Superior temporal gyrus (tissue), 1 donor: Measurements from ENCODE around the gene PIP5K1B.

Experiments
- DNase-seq: peaks from one replicate; pipeline ENCODE4 v3.0.0-alpha.2; 2016; ENCODE audit errors: extremely low spot score

The PIP5K1B gene

GRCh38 chr9:68771376-68771775 is 66.3 kb downstream of the PIP5K1B start:
- DNase-seq = no peak

DNA sequence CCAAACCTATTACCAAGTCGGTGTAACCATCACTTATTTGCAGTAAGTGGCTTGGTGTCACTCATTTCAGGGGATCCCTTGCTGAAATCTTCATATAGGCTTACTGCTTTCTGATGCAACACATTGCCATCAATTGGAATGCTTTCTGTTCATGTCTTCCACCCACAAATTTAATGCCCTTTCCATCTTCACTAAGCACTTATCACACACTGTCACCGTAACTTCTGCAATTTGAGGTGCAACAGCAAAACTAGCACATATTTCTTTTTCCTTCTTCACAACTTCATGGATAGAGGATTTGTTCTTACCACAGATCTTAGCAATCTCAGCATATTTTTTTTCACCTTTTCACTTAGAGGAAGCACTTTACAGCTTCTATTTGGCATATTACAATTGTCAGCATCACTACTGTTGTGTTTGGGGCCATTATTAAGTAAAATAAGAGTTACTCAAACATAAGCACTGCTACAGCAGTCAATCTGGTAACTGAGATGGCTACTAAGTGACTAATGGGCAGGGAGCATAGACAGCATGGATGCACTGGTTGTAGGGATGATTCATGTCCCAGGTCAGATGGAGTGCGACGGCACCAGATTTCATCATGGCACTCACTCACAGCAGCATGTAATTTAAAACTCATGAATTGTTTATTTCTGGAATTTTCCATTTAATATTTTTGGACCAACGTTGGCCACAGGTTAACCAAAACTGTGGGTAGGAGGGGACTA is 70.1 kb downstream of the PIP5K1B start:
- DNase-seq = no peak

- DNase-seq = no peak
Measured at GRCh38 chr9:68777070-68777763, 72.2 kb downstream of the PIP5K1B start.

DNA sequence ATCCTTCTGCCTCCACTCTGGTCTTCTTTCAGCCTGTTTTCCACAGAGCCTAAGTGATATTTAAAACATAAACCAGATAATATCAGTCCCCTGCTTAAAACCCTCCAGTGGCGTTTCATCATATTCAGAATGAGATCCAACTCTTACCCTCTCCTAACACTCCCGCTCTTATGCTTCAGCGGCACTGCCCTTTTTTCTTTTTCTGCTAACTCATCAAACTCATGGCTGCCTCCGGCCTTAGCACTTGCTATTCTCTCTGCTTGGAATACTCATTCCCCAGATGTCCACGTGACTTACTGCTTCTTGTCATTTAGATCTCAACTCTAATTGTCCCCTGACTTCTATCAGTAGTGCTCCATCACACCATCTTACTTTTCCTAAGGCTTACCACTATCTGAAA is 73.6 kb downstream of the PIP5K1B start:
- DNase-seq = no peak

DNA sequence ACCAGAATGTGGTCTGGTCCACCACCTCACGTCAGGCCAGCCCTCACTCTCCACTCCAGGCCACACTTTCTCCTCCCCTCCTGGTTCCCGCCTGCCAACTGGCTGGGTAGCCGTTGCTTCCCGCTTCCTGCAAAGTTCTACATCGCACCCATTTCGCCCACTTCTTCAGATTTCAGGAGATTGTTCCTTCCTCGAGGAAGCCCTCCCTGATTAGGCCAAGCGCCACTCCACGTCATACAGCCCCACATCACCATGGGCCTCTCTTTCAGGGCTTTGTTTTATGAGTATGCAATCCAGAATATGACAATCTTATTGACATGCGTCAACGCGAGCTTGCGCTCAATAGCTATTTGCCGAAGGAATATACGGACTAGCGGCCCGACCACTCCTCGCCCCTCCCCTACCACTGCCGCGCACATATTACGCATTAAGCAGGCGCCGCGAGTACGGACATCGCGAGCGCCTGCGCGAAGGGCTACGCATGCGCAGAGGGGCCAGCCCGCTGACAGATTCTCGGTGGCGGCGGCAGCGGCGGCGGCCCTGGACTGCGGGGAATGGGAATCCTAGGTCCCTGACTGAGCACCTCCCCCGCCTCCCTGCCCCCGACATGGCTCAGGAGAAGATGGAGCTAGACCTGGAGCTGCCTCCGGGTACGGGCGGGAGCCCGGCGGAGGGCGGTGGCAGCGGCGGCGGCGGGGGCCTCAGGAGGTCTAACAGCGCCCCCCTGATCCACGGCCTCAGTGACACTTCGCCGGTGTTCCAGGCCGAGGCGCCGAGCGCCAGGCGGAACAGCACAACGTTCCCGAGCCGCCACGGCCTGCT is 74.7 kb downstream of the PIP5K1B start:
- peak; percentile 95 for DNase-seq

- no peak for DNase-seq
Measured at GRCh38 chr9:68780380-68780712, 75.3 kb downstream of the PIP5K1B start.

- DNase-seq = no peak
Measured at GRCh38 chr9:68780720-68781119, 75.7 kb downstream of the PIP5K1B start.

DNA sequence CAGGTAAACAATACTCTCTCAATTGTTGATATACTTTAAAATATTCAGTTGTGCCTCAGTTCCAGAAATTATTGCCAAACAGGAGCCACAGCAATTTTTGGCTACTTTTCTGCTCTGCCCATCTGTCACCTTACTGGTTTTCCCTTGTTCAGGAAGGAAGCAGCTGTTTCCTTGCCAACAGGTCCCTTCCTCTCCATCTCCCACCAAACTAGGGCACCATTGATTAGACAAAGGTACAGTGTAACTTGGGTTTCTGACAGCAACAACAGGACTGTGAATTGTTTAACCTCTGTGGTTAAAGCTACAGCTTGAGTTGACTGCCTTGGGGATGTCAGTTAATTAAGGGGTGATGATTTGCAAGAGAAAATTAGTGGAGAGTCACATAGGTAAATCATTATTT is 76.9 kb downstream of the PIP5K1B start:
- no peak for DNase-seq

- no peak for DNase-seq
Measured at GRCh38 chr9:68782546-68782945, 77.5 kb downstream of the PIP5K1B start.

DNA sequence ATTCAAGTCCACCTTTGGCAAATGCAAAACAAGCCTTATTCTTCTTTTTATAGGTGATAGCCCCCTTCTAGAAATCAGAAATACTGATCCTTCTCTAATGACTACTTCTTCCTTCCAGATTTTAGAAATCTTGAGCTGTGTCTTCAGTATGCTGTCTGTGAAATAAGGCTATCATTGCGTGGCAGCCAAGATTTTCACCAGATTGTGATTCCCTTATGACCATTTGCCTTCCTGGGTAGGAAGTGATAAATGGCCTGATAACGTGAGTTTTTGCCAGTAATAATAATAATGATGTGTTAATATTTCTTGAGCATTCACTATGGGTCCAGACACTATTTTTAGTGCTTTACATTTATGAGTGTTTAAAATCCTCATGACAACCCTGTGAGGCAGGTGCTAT is 80.9 kb downstream of the PIP5K1B start:
- DNase-seq = no peak

DNA sequence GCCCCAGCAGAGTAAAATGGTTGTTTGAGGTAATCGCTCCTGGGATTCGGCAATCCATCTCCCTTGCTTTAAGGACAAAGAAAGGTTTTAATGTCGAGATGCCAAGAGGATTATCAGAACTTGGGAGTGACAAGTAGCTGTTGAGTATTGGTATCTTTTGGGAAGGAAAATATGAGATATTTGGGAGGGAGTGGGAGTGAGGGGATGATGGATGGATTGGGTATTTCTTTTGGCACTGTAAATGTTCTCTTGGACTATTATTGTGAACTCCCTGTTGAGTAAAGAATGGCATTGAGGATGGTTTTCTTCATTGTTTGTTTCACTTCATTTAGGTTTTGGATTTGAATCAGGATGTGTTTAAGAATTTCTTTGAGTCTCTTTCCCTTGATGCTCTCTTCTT is 86.1 kb downstream of the PIP5K1B start:
- DNase-seq = no peak

DNA sequence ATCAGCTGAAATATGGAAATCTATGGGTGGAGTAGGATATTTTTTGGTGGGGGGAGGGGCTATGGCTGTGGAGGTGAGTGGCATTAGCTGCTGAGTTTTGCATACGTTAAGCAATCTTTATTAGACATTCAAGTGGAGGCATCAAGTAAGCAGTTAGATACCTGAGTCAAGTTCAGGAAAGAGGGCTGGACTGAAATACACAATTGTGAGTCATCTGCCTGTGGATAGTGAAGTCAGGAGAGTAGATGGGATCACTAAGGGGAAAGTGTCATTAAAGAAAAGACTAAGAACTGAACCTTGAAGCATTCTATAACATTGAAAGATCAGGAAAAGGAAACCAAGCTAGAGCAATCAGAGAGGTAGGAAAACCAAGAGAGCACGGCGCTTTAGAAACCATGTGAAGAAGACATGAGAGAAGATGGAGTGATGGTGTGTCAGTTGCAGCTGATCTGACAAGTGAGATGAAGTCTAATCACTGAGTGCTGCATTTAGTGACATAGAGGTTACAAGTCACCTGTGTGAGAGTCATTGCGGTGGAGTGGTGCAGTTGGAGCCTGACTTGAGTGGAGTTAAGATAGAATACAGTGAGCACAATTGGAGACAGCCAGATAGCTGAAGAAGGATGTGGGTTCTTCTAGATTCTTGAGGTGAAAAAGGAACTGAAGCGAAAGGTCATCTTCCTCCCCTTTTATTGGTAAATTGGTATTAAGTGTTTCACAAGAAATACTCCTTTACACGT is 88.7 kb downstream of the PIP5K1B start:
- DNase-seq = no peak

- DNase-seq = no peak
Measured at GRCh38 chr9:68794898-68795297, 89.9 kb downstream of the PIP5K1B start.

DNA sequence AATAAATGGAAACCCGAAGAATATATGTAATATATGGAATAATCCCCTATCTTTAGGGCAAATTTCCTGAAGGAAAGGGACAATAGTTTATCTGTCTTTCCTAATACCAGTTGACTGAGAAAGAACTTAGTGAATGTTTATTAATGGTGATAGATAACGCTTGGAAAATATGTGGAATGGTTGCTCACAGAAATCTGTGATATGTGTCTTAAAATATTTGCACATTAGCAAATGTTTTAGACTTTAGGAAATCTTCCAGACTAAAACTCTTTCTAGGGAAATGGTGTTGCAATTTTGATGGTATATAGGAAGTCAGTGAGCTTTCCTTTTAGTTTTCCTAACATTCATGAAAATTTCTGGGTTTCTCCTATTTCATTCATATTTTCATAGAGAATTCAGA is 90.4 kb downstream of the PIP5K1B start:
- no peak for DNase-seq

- no peak for DNase-seq
Measured at GRCh38 chr9:68797116-68797515, 92.1 kb downstream of the PIP5K1B start.

- DNase-seq = no peak
Measured at GRCh38 chr9:68798423-68798822, 93.4 kb downstream of the PIP5K1B start.

DNA sequence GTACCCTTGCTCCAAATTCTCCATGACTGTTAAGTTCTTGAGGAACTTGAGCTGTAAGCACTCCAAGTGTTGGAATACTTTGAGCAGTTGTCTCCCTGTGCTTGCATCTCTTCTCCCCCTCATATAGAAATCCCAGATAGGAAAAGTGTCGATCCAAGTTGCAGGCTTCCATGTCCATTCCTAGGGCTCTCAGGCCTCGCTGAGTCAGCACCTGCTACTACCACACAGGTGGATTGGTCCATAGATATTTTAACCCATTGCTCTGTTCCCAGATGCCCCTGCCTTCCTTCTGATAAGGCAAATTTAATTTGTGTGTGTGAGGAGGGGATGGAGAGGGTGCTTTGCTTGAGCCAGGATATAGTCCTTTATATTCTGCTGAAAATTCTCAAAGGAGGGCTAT is 95.8 kb downstream of the PIP5K1B start:
- no peak for DNase-seq

- DNase-seq = no peak
Measured at GRCh38 chr9:68802525-68803015, 97.5 kb downstream of the PIP5K1B start.

DNA sequence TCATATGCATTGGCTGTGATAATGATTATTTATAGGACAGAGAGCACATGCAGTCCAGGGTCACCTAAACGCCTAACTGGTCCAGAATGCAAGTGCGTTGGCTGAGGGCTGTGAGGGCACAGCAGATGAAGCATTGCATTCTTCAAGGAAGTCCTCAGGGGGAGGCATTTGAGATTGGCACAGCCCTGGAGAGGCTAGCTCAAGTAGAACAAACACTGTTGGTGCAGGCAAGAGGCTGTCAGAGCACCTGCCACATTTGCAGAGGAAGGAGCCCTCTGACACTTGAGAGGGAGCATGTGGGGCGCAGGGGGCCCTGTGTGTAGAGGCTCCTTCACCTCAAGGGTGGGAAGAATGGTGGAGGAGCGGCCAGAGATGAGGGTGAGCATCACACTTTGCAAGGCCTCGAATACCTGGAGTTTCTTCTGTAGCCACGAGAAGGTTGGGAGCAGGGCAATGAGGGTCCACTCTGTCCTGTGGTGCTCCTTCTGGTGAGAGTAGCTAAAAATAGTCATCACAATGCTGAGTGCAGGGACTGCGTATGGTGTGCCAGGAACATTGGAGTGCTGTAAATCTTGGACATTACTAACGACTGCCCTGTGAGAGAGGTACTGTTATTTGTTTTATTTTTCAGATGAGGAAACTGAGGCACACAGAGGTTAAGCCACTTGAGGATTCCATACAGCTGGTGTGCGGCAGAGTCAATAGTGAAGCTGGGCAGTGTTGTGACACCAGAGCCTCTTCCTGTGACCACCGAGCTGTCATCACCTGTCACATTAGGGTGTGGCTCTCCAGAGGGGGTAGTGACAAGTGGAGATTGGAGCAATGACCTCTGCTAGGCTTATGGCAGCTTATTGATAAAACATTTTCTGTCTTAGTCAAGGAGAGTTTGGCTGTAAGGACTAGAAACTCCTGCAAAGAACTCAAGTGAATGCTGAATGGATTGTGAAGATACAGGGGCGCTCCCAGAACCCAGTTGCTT is 100.2 kb downstream of the PIP5K1B start:
- no peak for DNase-seq

- DNase-seq = no peak
Measured at GRCh38 chr9:68805890-68806517, 101.0 kb downstream of the PIP5K1B start.
